HG03460 (cell line): ENCODE measurements around the gene ABLIM3.
"Not testable (repeated sequence)": the region's sequence is repeated elsewhere in the genome, so short reads cannot be mapped to it uniquely, and the experiment has no call there.

ENCODE experiments used
- ATAC-seq: cut with Tn5 transposase; IDR thresholded peaks from one replicate; pipeline ENCODE4 v1.9.1; 2021; ENCODE audit not compliant: unreplicated experiment

Gene ABLIM3

GRCh38 chr5:149185067-149185466 lies 43.8 kb downstream of the ABLIM3 start:
- ATAC-seq = no peak

GRCh38 chr5:149186506-149186905 lies 45.2 kb downstream of the ABLIM3 start:
- ATAC-seq = no peak

- ATAC-seq = not testable (repeated sequence)
Measured at GRCh38 chr5:149187617-149188016, 46.3 kb downstream of the ABLIM3 start.

- ATAC-seq = no peak
Measured at GRCh38 chr5:149188383-149188782, 47.1 kb downstream of the ABLIM3 start.

GRCh38 chr5:149195337-149195887 lies 54.1 kb downstream of the ABLIM3 start:
- no peak for ATAC-seq

GRCh38 chr5:149195962-149196361 lies 54.7 kb downstream of the ABLIM3 start:
- no peak for ATAC-seq

GRCh38 chr5:149198148-149198547 lies 56.9 kb downstream of the ABLIM3 start:
- ATAC-seq = no peak

- no peak for ATAC-seq
Measured at GRCh38 chr5:149200355-149200754, 59.1 kb downstream of the ABLIM3 start.

- ATAC-seq = no peak
Measured at GRCh38 chr5:149201121-149201637, 59.9 kb downstream of the ABLIM3 start.

GRCh38 chr5:149202910-149203451 lies 61.7 kb downstream of the ABLIM3 start:
- ATAC-seq = no peak

GRCh38 chr5:149203921-149204441 lies 62.7 kb downstream of the ABLIM3 start:
- no peak for ATAC-seq

GRCh38 chr5:149205625-149206523 lies 64.6 kb downstream of the ABLIM3 start:
- ATAC-seq = no peak

GRCh38 chr5:149206524-149207141 lies 65.3 kb downstream of the ABLIM3 start:
- no peak for ATAC-seq

- no peak for ATAC-seq
Measured at GRCh38 chr5:149207831-149208230, 66.5 kb downstream of the ABLIM3 start.

GRCh38 chr5:149210225-149210624 lies 68.9 kb downstream of the ABLIM3 start:
- no peak for ATAC-seq

- ATAC-seq = no peak
Measured at GRCh38 chr5:149210968-149211490, 69.7 kb downstream of the ABLIM3 start.

- no peak for ATAC-seq
Measured at GRCh38 chr5:149211566-149211965, 70.3 kb downstream of the ABLIM3 start.

GRCh38 chr5:149212198-149212951 lies 71.1 kb downstream of the ABLIM3 start:
- no peak for ATAC-seq

GRCh38 chr5:149213264-149213880 lies 72.1 kb downstream of the ABLIM3 start:
- ATAC-seq = no peak
